GM19395 (cell line): Measurements from ENCODE around the gene ASCC1.

ENCODE experiments used
- ATAC-seq: cut with Tn5 transposase; IDR thresholded peaks from one replicate; pipeline ENCODE4 v1.9.1; 2021; ENCODE audit warnings: mild to moderate bottlenecking, moderate library complexity; ENCODE audit not compliant: unreplicated experiment

The ASCC1 gene

GRCh38 chr10:72056113-72056512 is 160.0 kb downstream of the ASCC1 start:
- ATAC-seq, result no peak

- no peak for ATAC-seq
Observed at GRCh38 chr10:72053690-72054089, 162.4 kb downstream of the ASCC1 start.

- ATAC-seq, result no peak
Observed at GRCh38 chr10:72050873-72051272, 165.2 kb downstream of the ASCC1 start.

GRCh38 chr10:72049969-72050781 is 165.9 kb downstream of the ASCC1 start:
- ATAC-seq, result no peak

GRCh38 chr10:72049472-72049871 is 166.6 kb downstream of the ASCC1 start:
- no peak for ATAC-seq

GRCh38 chr10:72048450-72049124 is 167.5 kb downstream of the ASCC1 start:
- ATAC-seq, result peak; percentile 57
